GM12801 (cell line): ENCODE measurements around the gene SLC10A7.

ENCODE experiments used
- TF ChIP-seq, protein P1 (sequence below): IDR thresholded peaks from one replicate; pipeline ENCODE4 v1.5.1; 2011; ENCODE audit warnings: control low read depth; ENCODE audit not compliant: insufficient read length; ENCODE audit errors: extremely low read depth

Gene SLC10A7

GRCh38 chr4:146224326-146224966 is 297.3 kb downstream of the SLC10A7 start:
- TF ChIP-seq, protein P1, sequence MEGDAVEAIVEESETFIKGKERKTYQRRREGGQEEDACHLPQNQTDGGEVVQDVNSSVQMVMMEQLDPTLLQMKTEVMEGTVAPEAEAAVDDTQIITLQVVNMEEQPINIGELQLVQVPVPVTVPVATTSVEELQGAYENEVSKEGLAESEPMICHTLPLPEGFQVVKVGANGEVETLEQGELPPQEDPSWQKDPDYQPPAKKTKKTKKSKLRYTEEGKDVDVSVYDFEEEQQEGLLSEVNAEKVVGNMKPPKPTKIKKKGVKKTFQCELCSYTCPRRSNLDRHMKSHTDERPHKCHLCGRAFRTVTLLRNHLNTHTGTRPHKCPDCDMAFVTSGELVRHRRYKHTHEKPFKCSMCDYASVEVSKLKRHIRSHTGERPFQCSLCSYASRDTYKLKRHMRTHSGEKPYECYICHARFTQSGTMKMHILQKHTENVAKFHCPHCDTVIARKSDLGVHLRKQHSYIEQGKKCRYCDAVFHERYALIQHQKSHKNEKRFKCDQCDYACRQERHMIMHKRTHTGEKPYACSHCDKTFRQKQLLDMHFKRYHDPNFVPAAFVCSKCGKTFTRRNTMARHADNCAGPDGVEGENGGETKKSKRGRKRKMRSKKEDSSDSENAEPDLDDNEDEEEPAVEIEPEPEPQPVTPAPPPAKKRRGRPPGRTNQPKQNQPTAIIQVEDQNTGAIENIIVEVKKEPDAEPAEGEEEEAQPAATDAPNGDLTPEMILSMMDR = no peak

- TF ChIP-seq, protein P1 = no peak
These were observed 299.4 kb downstream of the SLC10A7 start for GRCh38 chr4:146222313-146222712.

- TF ChIP-seq, protein P1 = no peak
These were observed 307.5 kb downstream of the SLC10A7 start, which contains the start of gene REELD1 for GRCh38 chr4:146214238-146214637. Gene REELD1, plus strand, starts transcription at chr4:146214538. Its CDS starts 2,415 bp downstream, at chr4:146216953.

GRCh38 chr4:146212781-146213180 is 309.0 kb downstream of the SLC10A7 start:
- TF ChIP-seq, protein P1 = no peak

- TF ChIP-seq, protein P1 = no peak
These were observed 310.3 kb downstream of the SLC10A7 start for GRCh38 chr4:146211440-146211839.

- TF ChIP-seq, protein P1 = no peak
These were observed 310.9 kb downstream of the SLC10A7 start for GRCh38 chr4:146210890-146211289.

GRCh38 chr4:146207410-146207809 is 314.3 kb downstream of the SLC10A7 start:
- TF ChIP-seq, protein P1 = no peak
